ENCODE data around the gene PPP1R37.
A peak's percentile ranks its signal among the peaks of the same experiment; 100 is the strongest.

The PPP1R37 gene

DNA sequence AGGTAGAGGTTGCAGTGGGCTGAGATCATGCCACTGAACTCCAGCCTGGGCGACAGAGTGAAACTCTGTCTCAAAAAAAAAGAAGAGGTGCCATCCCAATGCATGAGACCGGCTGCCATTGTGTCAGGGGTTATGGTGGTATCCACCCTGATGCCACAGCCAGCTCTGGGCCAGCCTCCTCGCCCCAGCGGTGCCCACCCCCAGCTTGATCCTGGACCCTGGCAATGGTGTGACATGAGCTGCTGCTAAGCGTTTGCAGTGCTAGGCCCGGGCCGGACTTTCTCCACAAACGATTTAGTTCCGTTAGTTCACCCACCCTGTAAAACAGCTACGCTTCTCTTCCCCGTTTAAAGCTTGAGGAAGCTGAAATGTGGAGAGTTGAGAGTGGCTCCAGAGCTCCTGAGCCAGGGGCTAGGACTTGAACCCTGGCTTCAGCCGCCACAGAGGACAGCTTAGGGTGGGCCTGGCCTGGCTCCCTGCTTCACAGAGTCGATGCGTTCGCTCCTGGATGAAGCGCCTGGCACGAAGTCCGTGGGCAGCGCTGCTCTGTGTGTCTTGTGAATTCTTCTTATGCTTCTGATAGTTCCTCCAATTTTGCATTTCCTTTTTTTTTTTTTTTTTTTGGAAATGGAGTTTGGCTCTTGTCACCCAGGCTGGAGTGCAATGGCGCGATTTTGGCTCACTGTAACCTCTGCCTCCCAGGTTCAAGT lies 42.4 kb downstream of the PPP1R37 start:
- peak overlapping the region; percentile 81 for H3K18ac ChIP-seq (ENCODE audit: low read length)
- no peak for DNase-seq (ENCODE audit: low spot score)
- H3K36me3 ChIP-seq (replicated peaks in 1 of 2; ENCODE audit: control insufficient read depth in 2 of 2, insufficient read depth in 2 of 2, low read length in 2 of 2): peaks cover under 1 to 4% of the 10 kb centered on the region in 2 donors
- H3K9ac ChIP-seq (ENCODE audit: low read depth, low read length, poor library complexity): no peak overlapping the region
- no peak overlapping the region for H2AFZ ChIP-seq (ENCODE audit: low read length)
- H3K4me3 ChIP-seq (ENCODE audit: low read length in 2 of 2): no peak overlapping the region
- peak overlapping the region; percentile 41 for H2AK5ac ChIP-seq (ENCODE audit: low read depth, low read length)
- H2BK15ac ChIP-seq (ENCODE audit: low read length): no peak overlapping the region
- no peak overlapping the region for H3K4me2 ChIP-seq (ENCODE audit: insufficient read depth, low read length, poor library complexity, severe bottlenecking)
- H2BK120ac ChIP-seq (ENCODE audit: low read depth, low read length): no peak overlapping the region
- H4K91ac ChIP-seq (ENCODE audit: low read depth, low read length, poor library complexity): no peak overlapping the region
- H3K4me1 ChIP-seq (ENCODE audit: control insufficient read depth in 2 of 2, insufficient read depth in 1 of 2, low read depth in 1 of 2, low read length in 2 of 2): peaks cover 17 to 25% of the 10 kb centered on the region in 2 donors
- no CpG with 5 or more reads among the region's 21 CpGs for WGBS, 2 donors (ENCODE audit: extremely low coverage in 2 of 2, insufficient read length in 2 of 2, insufficient replicate concordance in 1 of 2)
- no peaks in the 10 kb centered on the region for H3K27me3 ChIP-seq (ENCODE audit: control insufficient read depth in 3 of 3, insufficient read depth in 3 of 3, low read depth in 1 of 3, low read length in 3 of 3)
- peak overlapping the region; percentile 99 for H4K8ac ChIP-seq (ENCODE audit: low read depth, low read length)
- no peak overlapping the region for H3K4ac ChIP-seq (ENCODE audit: low read length)
- H3K14ac ChIP-seq (ENCODE audit: low read length): no peak overlapping the region
- H3K27ac ChIP-seq (replicated peaks; ENCODE audit: low read length): no peak overlapping the region
- H3K79me1 ChIP-seq (ENCODE audit: low read depth, low read length): peaks cover 16% of the 10 kb centered on the region
- peak overlapping the region; percentile 88 for H2BK5ac ChIP-seq (ENCODE audit: low read length)
- H2BK12ac ChIP-seq (ENCODE audit: low read length): no peak overlapping the region
- H3K23ac ChIP-seq (ENCODE audit: low read depth, low read length, poor library complexity): peak overlapping the region; percentile 61
- H3K9me3 ChIP-seq (replicated peaks in 1 of 2; ENCODE audit: control insufficient read depth in 2 of 2, insufficient read depth in 1 of 2, low read depth in 1 of 2, low read length in 2 of 2): peaks cover 0 to 2% of the 10 kb centered on the region in 2 donors

DNA sequence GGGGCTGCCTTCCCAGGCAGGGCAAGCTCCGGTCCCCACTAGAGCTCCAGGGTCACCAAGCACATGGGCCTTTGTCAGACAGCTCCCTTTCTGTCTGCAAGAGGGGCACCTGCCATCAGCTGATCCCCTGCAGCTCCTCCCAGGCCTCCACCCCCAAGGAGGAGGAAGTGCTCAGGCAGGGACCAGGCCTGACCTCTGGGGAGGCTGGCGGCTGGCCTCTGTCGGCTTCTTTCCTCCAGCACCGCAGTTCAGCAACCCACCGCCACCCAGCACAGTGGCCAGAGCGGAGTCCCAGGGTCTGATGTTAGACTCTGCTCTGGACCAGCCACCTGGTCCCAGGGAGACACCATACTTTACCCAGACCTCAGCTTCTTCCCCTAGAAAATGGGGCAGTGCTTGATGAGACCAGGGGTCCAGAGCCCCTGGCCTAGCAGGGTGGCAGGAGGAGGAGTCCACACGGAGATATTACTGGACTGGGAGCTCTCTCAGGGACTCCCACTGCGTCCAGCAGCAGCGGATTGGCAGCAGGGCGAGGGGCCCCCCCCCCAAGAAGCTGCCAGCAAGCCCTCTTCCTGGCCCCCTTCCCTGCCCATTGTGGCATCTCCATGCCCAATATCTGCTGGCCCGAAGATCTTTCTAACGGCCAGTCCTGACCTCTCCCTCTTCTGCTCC lies 43.7 kb downstream of the PPP1R37 start:
- Histone ChIP-seq H3K9me3 (replicated peaks in 1 of 2; ENCODE audit: control insufficient read depth in 2 of 2, insufficient read depth in 1 of 2, low read depth in 1 of 2, low read length in 2 of 2) (peaks cover 0 to 2% of the 10 kb centered on the region in 2 donors), H3K18ac (ENCODE audit: low read length) (peak overlapping the region; percentile 62), H4K8ac (ENCODE audit: low read depth, low read length) (no peak overlapping the region), H4K91ac (ENCODE audit: low read depth, low read length, poor library complexity) (no peak overlapping the region), H3K4me2 (ENCODE audit: insufficient read depth, low read length, poor library complexity, severe bottlenecking) (no peak overlapping the region), H2AK5ac (ENCODE audit: low read depth, low read length) (peak overlapping the region; percentile 90), H2BK120ac (ENCODE audit: low read depth, low read length) (no peak overlapping the region), H2BK5ac (ENCODE audit: low read length) (peak overlapping the region; percentile 57), H2AFZ (ENCODE audit: low read length) (no peak overlapping the region), H3K9ac (ENCODE audit: low read depth, low read length, poor library complexity) (peak overlapping the region; percentile 66), H3K27me3 (ENCODE audit: control insufficient read depth in 3 of 3, insufficient read depth in 3 of 3, low read depth in 1 of 3, low read length in 3 of 3) (no peaks in the 10 kb centered on the region), H3K14ac (ENCODE audit: low read length) (no peak overlapping the region), H3K27ac (replicated peaks; ENCODE audit: low read length) (peak overlapping the region; percentile 33), H3K23ac (ENCODE audit: low read depth, low read length, poor library complexity) (peak overlapping the region; percentile 27), H3K4me1 (ENCODE audit: control insufficient read depth in 2 of 2, insufficient read depth in 1 of 2, low read depth in 1 of 2, low read length in 2 of 2) (peaks cover 13 to 19% of the 10 kb centered on the region in 2 donors), H3K4ac (ENCODE audit: low read length) (no peak overlapping the region), H3K4me3 (ENCODE audit: low read length in 2 of 2) (no peak overlapping the region), H2BK12ac (ENCODE audit: low read length) (no peak overlapping the region), H3K36me3 (replicated peaks in 1 of 2; ENCODE audit: control insufficient read depth in 2 of 2, insufficient read depth in 2 of 2, low read length in 2 of 2) (peaks cover 11 to 13% of the 10 kb centered on the region in 2 donors), H3K79me1 (ENCODE audit: low read depth, low read length) (peaks cover 14% of the 10 kb centered on the region), H2BK15ac (ENCODE audit: low read length) (no peak overlapping the region)
- no CpG with 5 or more reads among the region's 12 CpGs for WGBS, 2 donors (ENCODE audit: extremely low coverage in 2 of 2, insufficient read length in 2 of 2, insufficient replicate concordance in 1 of 2)
- DNase-seq (ENCODE audit: low spot score): no peak

- H3K36me3 ChIP-seq (replicated peaks in 1 of 2; ENCODE audit: control insufficient read depth in 2 of 2, insufficient read depth in 2 of 2, low read length in 2 of 2): peaks cover 15 to 20% of the 10 kb centered on the region in 2 donors
- peaks cover 0 to 2% of the 10 kb centered on the region in 2 donors for H3K9me3 ChIP-seq (replicated peaks in 1 of 2; ENCODE audit: control insufficient read depth in 2 of 2, insufficient read depth in 1 of 2, low read depth in 1 of 2, low read length in 2 of 2)
- H3K18ac ChIP-seq (ENCODE audit: low read length): peak overlapping the region; percentile 4
- no peak overlapping the region for H3K4me2 ChIP-seq (ENCODE audit: insufficient read depth, low read length, poor library complexity, severe bottlenecking)
- H3K79me1 ChIP-seq (ENCODE audit: low read depth, low read length): peaks cover 17% of the 10 kb centered on the region
- H4K91ac ChIP-seq (ENCODE audit: low read depth, low read length, poor library complexity): no peak overlapping the region
- peaks cover 13 to 19% of the 10 kb centered on the region in 2 donors for H3K4me1 ChIP-seq (ENCODE audit: control insufficient read depth in 2 of 2, insufficient read depth in 1 of 2, low read depth in 1 of 2, low read length in 2 of 2)
- H4K8ac ChIP-seq (ENCODE audit: low read depth, low read length): no peak overlapping the region
- no CpG with 5 or more reads among the region's 17 CpGs for WGBS, 2 donors (ENCODE audit: extremely low coverage in 2 of 2, insufficient read length in 2 of 2, insufficient replicate concordance in 1 of 2)
- no peak overlapping the region for H3K9ac ChIP-seq (ENCODE audit: low read depth, low read length, poor library complexity)
- no peak overlapping the region for H3K4ac ChIP-seq (ENCODE audit: low read length)
- no peak overlapping the region for H3K27ac ChIP-seq (replicated peaks; ENCODE audit: low read length)
- no peak for DNase-seq (ENCODE audit: low spot score)
- H3K4me3 ChIP-seq (ENCODE audit: low read length in 2 of 2): no peak overlapping the region
- no peak overlapping the region for H2AFZ ChIP-seq (ENCODE audit: low read length)
- H2BK120ac ChIP-seq (ENCODE audit: low read depth, low read length): no peak overlapping the region
- no peak overlapping the region for H2BK15ac ChIP-seq (ENCODE audit: low read length)
- no peak overlapping the region for H3K14ac ChIP-seq (ENCODE audit: low read length)
- H2BK12ac ChIP-seq (ENCODE audit: low read length): no peak overlapping the region
- H2AK5ac ChIP-seq (ENCODE audit: low read depth, low read length): no peak overlapping the region
- no peak overlapping the region for H3K23ac ChIP-seq (ENCODE audit: low read depth, low read length, poor library complexity)
- no peak overlapping the region for H2BK5ac ChIP-seq (ENCODE audit: low read length)
- no peaks in the 10 kb centered on the region for H3K27me3 ChIP-seq (ENCODE audit: control insufficient read depth in 3 of 3, insufficient read depth in 3 of 3, low read depth in 1 of 3, low read length in 3 of 3)
Observed at GRCh38 chr19:45137179-45137761, 44.3 kb downstream of the PPP1R37 start.

DNA sequence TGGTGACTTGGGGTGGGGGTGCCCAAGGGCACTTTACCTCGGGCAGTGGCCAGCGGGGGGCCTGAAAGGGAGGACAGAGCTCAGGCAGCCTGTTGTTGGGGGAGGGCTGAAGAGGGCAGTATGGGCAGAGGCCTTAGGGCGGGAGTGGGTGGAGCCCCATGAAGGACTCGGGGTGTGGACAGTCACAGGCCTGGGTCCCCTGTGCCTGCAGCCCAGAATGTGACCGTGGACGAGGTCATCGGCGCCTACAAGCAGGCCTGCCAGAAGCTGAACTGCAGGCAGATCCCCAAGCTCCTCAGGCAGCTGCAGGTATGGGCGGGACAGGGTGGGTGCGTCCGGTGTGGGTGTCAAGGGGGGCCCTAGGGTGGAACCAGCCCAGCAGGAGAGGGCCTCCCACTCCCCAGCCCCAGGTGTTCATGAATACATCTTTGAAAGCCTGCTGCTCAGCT lies 45.3 kb downstream of the PPP1R37 start:
- WGBS, 2 donors (ENCODE audit: extremely low coverage in 2 of 2, insufficient read length in 2 of 2, insufficient replicate concordance in 1 of 2): no CpG with 5 or more reads among the region's 11 CpGs
- H3K27me3 ChIP-seq (ENCODE audit: control insufficient read depth in 3 of 3, insufficient read depth in 3 of 3, low read depth in 1 of 3, low read length in 3 of 3): no peaks in the 10 kb centered on the region
- peaks cover 13 to 19% of the 10 kb centered on the region in 2 donors for H3K4me1 ChIP-seq (ENCODE audit: control insufficient read depth in 2 of 2, insufficient read depth in 1 of 2, low read depth in 1 of 2, low read length in 2 of 2)
- no peak overlapping the region for H3K27ac ChIP-seq (replicated peaks; ENCODE audit: low read length)
- peaks cover 0 to 2% of the 10 kb centered on the region in 2 donors for H3K9me3 ChIP-seq (replicated peaks in 1 of 2; ENCODE audit: control insufficient read depth in 2 of 2, insufficient read depth in 1 of 2, low read depth in 1 of 2, low read length in 2 of 2)
- no peak overlapping the region for H3K23ac ChIP-seq (ENCODE audit: low read depth, low read length, poor library complexity)
- peak overlapping the region; percentile 58 for H2AK5ac ChIP-seq (ENCODE audit: low read depth, low read length)
- peak overlapping the region; percentile 10 for H3K4ac ChIP-seq (ENCODE audit: low read length)
- no peak overlapping the region for H2BK15ac ChIP-seq (ENCODE audit: low read length)
- peaks cover 21% of the 10 kb centered on the region for H3K79me1 ChIP-seq (ENCODE audit: low read depth, low read length)
- H3K9ac ChIP-seq (ENCODE audit: low read depth, low read length, poor library complexity): peak overlapping the region; percentile 63
- no peak overlapping the region for H3K4me2 ChIP-seq (ENCODE audit: insufficient read depth, low read length, poor library complexity, severe bottlenecking)
- no peak overlapping the region for H4K8ac ChIP-seq (ENCODE audit: low read depth, low read length)
- H3K14ac ChIP-seq (ENCODE audit: low read length): no peak overlapping the region
- no peak overlapping the region for H3K4me3 ChIP-seq (ENCODE audit: low read length in 2 of 2)
- H3K18ac ChIP-seq (ENCODE audit: low read length): peak overlapping the region; percentile 84
- DNase-seq (ENCODE audit: low spot score): no peak
- H2BK12ac ChIP-seq (ENCODE audit: low read length): no peak overlapping the region
- H2AFZ ChIP-seq (ENCODE audit: low read length): no peak overlapping the region
- peak overlapping the region; percentile 77 for H2BK5ac ChIP-seq (ENCODE audit: low read length)
- no peak overlapping the region for H2BK120ac ChIP-seq (ENCODE audit: low read depth, low read length)
- H4K91ac ChIP-seq (ENCODE audit: low read depth, low read length, poor library complexity): no peak overlapping the region
- H3K36me3 ChIP-seq (replicated peaks in 1 of 2; ENCODE audit: control insufficient read depth in 2 of 2, insufficient read depth in 2 of 2, low read length in 2 of 2): peaks cover 19 to 30% of the 10 kb centered on the region in 2 donors
